Mesendoderm (in vitro differentiated cells): ENCODE measurements around the gene OPRL1.

Experiments used
- DNase-seq: peaks from one replicate; pipeline ENCODE4 v3.0.0; 2013
- H2AK5ac ChIP-seq: 2 replicates; pipeline ENCODE4 v1.6.1; 2013; ENCODE audit warnings: low read length, inconsistent platforms
- H2BK120ac ChIP-seq: 2 replicates; pipeline ENCODE4 v1.6.1; 2013; ENCODE audit warnings: low read depth, mild to moderate bottlenecking, low read length, moderate library complexity, mixed read lengths
- H2BK15ac ChIP-seq: replicated peaks from 2 replicates; pipeline ENCODE4 v1.6.1; 2013; ENCODE audit warnings: low read depth, mild to moderate bottlenecking, moderate library complexity
- H2BK5ac ChIP-seq: 2 replicates; pipeline ENCODE4 v1.6.1; 2013; ENCODE audit warnings: low read length, inconsistent platforms
- H3K18ac ChIP-seq: 2 replicates; pipeline ENCODE4 v1.6.1; 2013; ENCODE audit warnings: mild to moderate bottlenecking, low read length, mixed read lengths
- H3K23ac ChIP-seq: one replicate; pipeline ENCODE4 v1.6.1; 2013; ENCODE audit warnings: low read length
- H3K27ac ChIP-seq: 2 replicates; pipeline ENCODE4 v1.5.1; 2013; ENCODE audit warnings: low read depth, mild to moderate bottlenecking, inconsistent platforms, low read length, moderate library complexity
- H3K27me3 ChIP-seq: 2 replicates; pipeline ENCODE4 v1.6.1; 2013; ENCODE audit warnings: low read length, control low read depth, mild to moderate bottlenecking, inconsistent platforms; ENCODE audit not compliant: insufficient read depth, poor library complexity
- H3K36me3 ChIP-seq: 2 replicates; pipeline ENCODE4 v1.6.1; 2013; ENCODE audit warnings: low read length, inconsistent platforms; ENCODE audit not compliant: control insufficient read depth, insufficient read depth
- H3K4ac ChIP-seq: one replicate; pipeline ENCODE4 v1.6.1; 2013; ENCODE audit warnings: low read depth, mild to moderate bottlenecking, low read length, moderate library complexity
- H3K4me1 ChIP-seq: 2 replicates; pipeline ENCODE4 v1.6.1; 2013; ENCODE audit warnings: low read depth, low read length, inconsistent platforms; ENCODE audit not compliant: control insufficient read depth
- H3K4me2 ChIP-seq: 2 replicates; pipeline ENCODE4 v1.6.1; 2013; ENCODE audit warnings: low read length
- H3K4me3 ChIP-seq: 2 replicates; pipeline ENCODE4 v1.5.1; 2013; ENCODE audit warnings: mild to moderate bottlenecking, low read length
- H3K56ac ChIP-seq: one replicate; pipeline ENCODE4 v1.6.1; 2013; ENCODE audit warnings: low read length
- H3K79me1 ChIP-seq: 2 replicates; pipeline ENCODE4 v1.6.1; 2013; ENCODE audit warnings: low read length, inconsistent platforms
- H3K79me2 ChIP-seq: 2 replicates; pipeline ENCODE4 v1.6.1; 2013; ENCODE audit warnings: mild to moderate bottlenecking, low read length; ENCODE audit not compliant: control insufficient read depth, insufficient read depth
- H3K9ac ChIP-seq: 2 replicates; pipeline ENCODE4 v1.6.1; 2013; ENCODE audit warnings: low read length, inconsistent platforms
- H4K5ac ChIP-seq: one replicate; pipeline ENCODE4 v1.6.1; 2013; ENCODE audit warnings: low read length
- H4K8ac ChIP-seq: one replicate; pipeline ENCODE4 v1.6.1; 2013; ENCODE audit warnings: low read depth, mild to moderate bottlenecking, control low read depth, low read length, moderate library complexity
- WGBS: extraction: QIAGEN DNeasy Blood & Tissue Kit; methylation state at CpG from one replicate; pipeline ENCODE4 v1.1.7; 2013; ENCODE audit warnings: low lambda C conversion rate, missing lambda C conversion rate; ENCODE audit not compliant: insufficient coverage; ENCODE audit errors: extremely low coverage; 5-methylcytosine and 5-hydroxymethylcytosine counted together

OPRL1 gene

GRCh38 chr20:64139199-64140060 lies 59.5 kb downstream of the OPRL1 start:
- H3K9ac ChIP-seq: no peak overlapping the region
- no peak for DNase-seq
- no peaks in the 10 kb centered on the region for H3K79me1 ChIP-seq
- H3K4me2 ChIP-seq: no peak overlapping the region
- H4K5ac ChIP-seq: no peak overlapping the region
- no peak overlapping the region for H2AK5ac ChIP-seq
- no peak overlapping the region for H3K23ac ChIP-seq
- no peak overlapping the region for H2BK15ac ChIP-seq
- H3K4ac ChIP-seq: no peak overlapping the region
- no peak overlapping the region for H4K8ac ChIP-seq
- WGBS: no CpG with 5 or more reads among the region's 21 CpGs
- H3K27me3 ChIP-seq: no peaks in the 10 kb centered on the region
- H3K36me3 ChIP-seq: no peaks in the 10 kb centered on the region
- H2BK5ac ChIP-seq: no peak overlapping the region
- no peaks in the 10 kb centered on the region for H3K79me2 ChIP-seq
- no peak overlapping the region for H2BK120ac ChIP-seq
- no peak overlapping the region for H3K27ac ChIP-seq
- no peak overlapping the region for H3K18ac ChIP-seq
- no peak overlapping the region for H3K56ac ChIP-seq
- H3K4me3 ChIP-seq: no peak overlapping the region
- H3K4me1 ChIP-seq: no peaks in the 10 kb centered on the region

GRCh38 chr20:64140061-64140931 lies 60.4 kb downstream of the OPRL1 start:
- H3K18ac ChIP-seq: no peak overlapping the region
- no peak overlapping the region for H2BK15ac ChIP-seq
- H3K27ac ChIP-seq: no peak overlapping the region
- H3K79me1 ChIP-seq: no peaks in the 10 kb centered on the region
- no peaks in the 10 kb centered on the region for H3K4me1 ChIP-seq
- no peak overlapping the region for H3K4me2 ChIP-seq
- H3K9ac ChIP-seq: no peak overlapping the region
- WGBS: no CpG with 5 or more reads among the region's 13 CpGs
- H3K79me2 ChIP-seq: no peaks in the 10 kb centered on the region
- no peak overlapping the region for H3K23ac ChIP-seq
- no peak overlapping the region for H2BK5ac ChIP-seq
- H3K27me3 ChIP-seq: no peaks in the 10 kb centered on the region
- no peak overlapping the region for H3K56ac ChIP-seq
- H4K5ac ChIP-seq: no peak overlapping the region
- DNase-seq: no peak
- H2BK120ac ChIP-seq: no peak overlapping the region
- H3K36me3 ChIP-seq: no peaks in the 10 kb centered on the region
- H4K8ac ChIP-seq: no peak overlapping the region
- no peak overlapping the region for H3K4me3 ChIP-seq
- no peak overlapping the region for H3K4ac ChIP-seq
- no peak overlapping the region for H2AK5ac ChIP-seq

GRCh38 chr20:64140956-64141355 lies 61.1 kb downstream of the OPRL1 start:
- H4K5ac ChIP-seq: no peak overlapping the region
- no peaks in the 10 kb centered on the region for H3K79me1 ChIP-seq
- H3K27ac ChIP-seq: no peak overlapping the region
- H2BK120ac ChIP-seq: no peak overlapping the region
- H2BK5ac ChIP-seq: no peak overlapping the region
- no peak overlapping the region for H3K4ac ChIP-seq
- no peak overlapping the region for H4K8ac ChIP-seq
- H3K4me1 ChIP-seq: no peaks in the 10 kb centered on the region
- no peak overlapping the region for H2AK5ac ChIP-seq
- H3K36me3 ChIP-seq: no peaks in the 10 kb centered on the region
- WGBS: no CpG with 5 or more reads among the region's 10 CpGs
- H3K4me2 ChIP-seq: no peak overlapping the region
- no peak overlapping the region for H2BK15ac ChIP-seq
- H3K4me3 ChIP-seq: no peak overlapping the region
- H3K56ac ChIP-seq: no peak overlapping the region
- no peak overlapping the region for H3K18ac ChIP-seq
- no peaks in the 10 kb centered on the region for H3K79me2 ChIP-seq
- no peaks in the 10 kb centered on the region for H3K27me3 ChIP-seq
- DNase-seq: no peak
- H3K23ac ChIP-seq: no peak overlapping the region
- no peak overlapping the region for H3K9ac ChIP-seq

GRCh38 chr20:64142590-64142989 lies 62.7 kb downstream of the OPRL1 start:
- H3K4me2 ChIP-seq: no peak overlapping the region
- no peak overlapping the region for H3K4me3 ChIP-seq
- H3K4ac ChIP-seq: no peak overlapping the region
- no peak overlapping the region for H2BK120ac ChIP-seq
- H3K27ac ChIP-seq: no peak overlapping the region
- DNase-seq: no peak
- no peak overlapping the region for H2BK15ac ChIP-seq
- no peaks in the 10 kb centered on the region for H3K4me1 ChIP-seq
- H2AK5ac ChIP-seq: no peak overlapping the region
- no peak overlapping the region for H3K9ac ChIP-seq
- H3K56ac ChIP-seq: no peak overlapping the region
- no peaks in the 10 kb centered on the region for H3K27me3 ChIP-seq
- H3K23ac ChIP-seq: no peak overlapping the region
- no peak overlapping the region for H3K18ac ChIP-seq
- H3K36me3 ChIP-seq: no peaks in the 10 kb centered on the region
- no peak overlapping the region for H4K5ac ChIP-seq
- no peak overlapping the region for H2BK5ac ChIP-seq
- H4K8ac ChIP-seq: no peak overlapping the region
- H3K79me1 ChIP-seq: no peaks in the 10 kb centered on the region
- no CpG with 5 or more reads among the region's 9 CpGs for WGBS
- H3K79me2 ChIP-seq: no peaks in the 10 kb centered on the region

GRCh38 chr20:64143018-64143801 lies 63.3 kb downstream of the OPRL1 start:
- no peak overlapping the region for H2AK5ac ChIP-seq
- no peak overlapping the region for H3K27ac ChIP-seq
- no peak overlapping the region for H3K56ac ChIP-seq
- no peak overlapping the region for H3K4me3 ChIP-seq
- no peaks in the 10 kb centered on the region for H3K27me3 ChIP-seq
- no peaks in the 10 kb centered on the region for H3K4me1 ChIP-seq
- no peak overlapping the region for H3K4ac ChIP-seq
- H2BK5ac ChIP-seq: no peak overlapping the region
- H2BK15ac ChIP-seq: no peak overlapping the region
- H3K18ac ChIP-seq: no peak overlapping the region
- no peak overlapping the region for H3K23ac ChIP-seq
- H3K36me3 ChIP-seq: no peaks in the 10 kb centered on the region
- WGBS: no CpG with 5 or more reads among the region's 14 CpGs
- no peak overlapping the region for H4K8ac ChIP-seq
- H3K9ac ChIP-seq: no peak overlapping the region
- H2BK120ac ChIP-seq: no peak overlapping the region
- H3K79me1 ChIP-seq: no peaks in the 10 kb centered on the region
- no peak for DNase-seq
- no peak overlapping the region for H4K5ac ChIP-seq
- no peaks in the 10 kb centered on the region for H3K79me2 ChIP-seq
- no peak overlapping the region for H3K4me2 ChIP-seq
